Keratinocyte (primary cell): ENCODE data around the gene TMEM9. TPM values are rescaled to one million over a fixed set of nuclear protein-coding genes. Genes with fewer than 3 reads are reported as not detected.

Source experiments
- DNase-seq: peaks from one replicate; pipeline ENCODE4 v3.0.0-alpha.2; 2011; ENCODE audit warnings: low read depth, missing footprints, low spot score
- FAIRE-seq: peaks from 2 replicates; lab custom pipeline; 2011; peaks lifted over from hg19 to GRCh38; lab: Jason Lieb, UNC
- H2AFZ ChIP-seq: 2 replicates; pipeline ENCODE4 v1.6.0; 2012; ENCODE audit warnings: low read length, control low read depth, inconsistent platforms; ENCODE audit not compliant: control insufficient read depth
- H3K27ac ChIP-seq: 2 replicates; pipeline ENCODE4 v1.5.1; 2011; ENCODE audit warnings: low read length; ENCODE audit not compliant: control insufficient read depth, insufficient read depth
- H3K27me3 ChIP-seq: 3 replicates; pipeline ENCODE4 v1.6.0; 2011; ENCODE audit warnings: low read length; ENCODE audit not compliant: control insufficient read depth, insufficient read depth; ENCODE audit errors: extremely low read depth
- H3K36me3 ChIP-seq, 2 experiments: 2 replicates in 1 of 2; 3 replicates in 1 of 2; pipeline ENCODE4 v1.5.1; 2011; ENCODE audit warnings: low read length in 2 of 2, mild to moderate bottlenecking in 1 of 2; ENCODE audit not compliant: control insufficient read depth in 2 of 2, insufficient read depth in 2 of 2; ENCODE audit errors: extremely low read depth in 1 of 2
- H3K4me1 ChIP-seq: 3 replicates; pipeline ENCODE4 v1.5.1; 2011; ENCODE audit warnings: low read length; ENCODE audit not compliant: control insufficient read depth, insufficient read depth; ENCODE audit errors: extremely low read depth
- H3K4me2 ChIP-seq: 3 replicates; pipeline ENCODE4 v1.6.0; 2011; ENCODE audit warnings: low read depth, low read length; ENCODE audit not compliant: control insufficient read depth, insufficient read depth; ENCODE audit errors: extremely low read depth
- H3K4me3 ChIP-seq, 3 experiments: fragments of 200-600 bp in 1 of 3; sonication (generic) in 1 of 3; 2 replicates in 2 of 3; 3 replicates in 1 of 3; pipeline ENCODE4 v1.5.1; 2011 to 2016; ENCODE audit warnings: low read length in 3 of 3, mild to moderate bottlenecking in 3 of 3, control low read depth in 2 of 3, inconsistent platforms in 1 of 3, low read depth in 1 of 3, mixed read lengths in 1 of 3, mixed run types in 1 of 3, moderate library complexity in 1 of 3; ENCODE audit not compliant: control insufficient read depth in 2 of 3, insufficient read depth in 2 of 3; ENCODE audit errors: extremely low read depth in 1 of 3
- H3K79me2 ChIP-seq: 2 replicates; pipeline ENCODE4 v1.6.0; 2012; ENCODE audit warnings: low read length; ENCODE audit not compliant: control insufficient read depth, insufficient read depth
- H3K9ac ChIP-seq: 3 replicates; pipeline ENCODE4 v1.6.0; 2011; ENCODE audit warnings: low read length; ENCODE audit not compliant: control insufficient read depth, insufficient read depth; ENCODE audit errors: extremely low read depth
- H3K9me1 ChIP-seq: 3 replicates; pipeline ENCODE4 v1.6.0; 2011; ENCODE audit warnings: low read length; ENCODE audit not compliant: control insufficient read depth, insufficient read depth; ENCODE audit errors: extremely low read depth
- H3K9me3 ChIP-seq: 2 replicates; pipeline ENCODE4 v1.5.1; 2012; ENCODE audit warnings: low read depth, low read length; ENCODE audit not compliant: control insufficient read depth
- H4K20me1 ChIP-seq: 3 replicates; pipeline ENCODE4 v1.6.0; 2011; ENCODE audit warnings: low read length; ENCODE audit not compliant: control insufficient read depth, insufficient read depth; ENCODE audit errors: extremely low read depth
- EZH2 ChIP-seq: IDR thresholded peaks from one replicate; pipeline ENCODE4 v1.6.1; 2012; ENCODE audit warnings: inconsistent platforms, mild to moderate bottlenecking, low read length, moderate library complexity
- dilution Hi-C: fragments of 300-500 bp; cut with MboI; formaldehyde crosslinking; loops from one replicate; pipeline ENCODE4 v1.7.0; 2020; ENCODE audit warnings: low sequenced_read_pairs; ENCODE audit not compliant: extremely low pct_ligation_motif_present
- polyA plus RNA-seq, 5 experiments: library from polyadenylated mRNA; depleted of rRNA in 3 of 5; stranded (reverse) in 3 of 5; stranded (forward) in 1 of 5; unstranded in 1 of 5; fragments of >200 nt; gene quantifications; 1 replicate in 1 of 5; 2 replicates in 3 of 5; 3 replicates in 1 of 5; pipeline versions ENCODE4 v1.2.1 to v1.2.3, GENCODE V29; 2011 to 2012; ENCODE audit warnings: missing spikeins in 2 of 5, low read depth in 1 of 5, low replicate concordance in 1 of 5
- TF ChIP-seq, protein P1 (sequence below), 3 experiments: IDR thresholded peaks in 1 of 3; conservative IDR thresholded peaks in 1 of 3; optimal IDR thresholded peaks in 1 of 3; 2 replicates in 2 of 3; 3 replicates in 1 of 3; pipeline versions ENCODE3 to v1.5.1; 2011; ENCODE audit warnings: low read length in 3 of 3, mild to moderate bottlenecking in 3 of 3, moderate library complexity in 2 of 3, control low read depth in 1 of 3, inconsistent platforms in 1 of 3; ENCODE audit not compliant: insufficient read depth in 2 of 3; ENCODE audit errors: extremely low read depth in 1 of 3

TMEM9 gene
- polyA plus RNA-seq, 1 donor (not counting 4 experiments of a cell fraction or from before 2014, with no cell fraction given) = 56.0 TPM

DNA sequence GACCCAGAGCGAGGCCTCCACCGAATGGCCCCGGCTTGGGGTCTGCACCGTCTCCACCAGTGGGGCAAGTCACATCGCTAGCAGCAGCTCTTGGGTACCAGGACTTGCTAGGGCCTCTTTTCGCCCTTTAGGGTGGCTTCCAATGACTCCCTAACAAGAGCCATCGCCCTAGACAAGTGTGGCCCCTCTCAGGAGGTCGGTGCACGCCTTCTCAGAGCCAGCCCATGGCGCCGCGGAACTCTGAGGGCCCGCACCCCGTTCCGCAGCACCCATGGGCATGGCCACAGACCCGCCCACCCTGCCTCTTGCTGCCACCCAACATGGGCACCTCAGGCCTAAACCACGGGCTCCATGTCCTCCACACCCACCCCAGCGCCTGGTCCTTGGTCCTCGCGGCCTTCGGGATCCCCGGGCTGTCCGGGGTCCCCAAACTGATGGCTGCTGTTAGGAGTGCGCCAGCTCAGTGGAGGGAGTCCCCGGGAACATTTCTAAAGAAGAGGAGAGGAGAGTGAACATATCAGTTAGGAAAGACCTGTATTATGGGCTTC lies 38.8 kb downstream of the TMEM9 start:
- no peaks in the 10 kb centered on the region for H3K36me3 ChIP-seq
- H3K9me1 ChIP-seq = no peaks in the 10 kb centered on the region
- peaks cover 23% of the 10 kb centered on the region for H3K27me3 ChIP-seq
- no peak overlapping the region for H2AFZ ChIP-seq
- H3K9me3 ChIP-seq = no peaks in the 10 kb centered on the region
- no peak overlapping the region for H3K4me2 ChIP-seq
- H3K79me2 ChIP-seq = no peaks in the 10 kb centered on the region
- dilution Hi-C loops = no loop called here
- no peaks in the 10 kb centered on the region for H4K20me1 ChIP-seq
- H3K4me3 ChIP-seq = no peak overlapping the region
- DNase-seq = no peak
- no peak overlapping the region for H3K9ac ChIP-seq
- TF ChIP-seq EZH2 = no peak
- TF ChIP-seq, protein P1, sequence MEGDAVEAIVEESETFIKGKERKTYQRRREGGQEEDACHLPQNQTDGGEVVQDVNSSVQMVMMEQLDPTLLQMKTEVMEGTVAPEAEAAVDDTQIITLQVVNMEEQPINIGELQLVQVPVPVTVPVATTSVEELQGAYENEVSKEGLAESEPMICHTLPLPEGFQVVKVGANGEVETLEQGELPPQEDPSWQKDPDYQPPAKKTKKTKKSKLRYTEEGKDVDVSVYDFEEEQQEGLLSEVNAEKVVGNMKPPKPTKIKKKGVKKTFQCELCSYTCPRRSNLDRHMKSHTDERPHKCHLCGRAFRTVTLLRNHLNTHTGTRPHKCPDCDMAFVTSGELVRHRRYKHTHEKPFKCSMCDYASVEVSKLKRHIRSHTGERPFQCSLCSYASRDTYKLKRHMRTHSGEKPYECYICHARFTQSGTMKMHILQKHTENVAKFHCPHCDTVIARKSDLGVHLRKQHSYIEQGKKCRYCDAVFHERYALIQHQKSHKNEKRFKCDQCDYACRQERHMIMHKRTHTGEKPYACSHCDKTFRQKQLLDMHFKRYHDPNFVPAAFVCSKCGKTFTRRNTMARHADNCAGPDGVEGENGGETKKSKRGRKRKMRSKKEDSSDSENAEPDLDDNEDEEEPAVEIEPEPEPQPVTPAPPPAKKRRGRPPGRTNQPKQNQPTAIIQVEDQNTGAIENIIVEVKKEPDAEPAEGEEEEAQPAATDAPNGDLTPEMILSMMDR (optimal IDR thresholded peaks at IDR 0.05 in 1 of 3, IDR thresholded peaks at IDR 0.05 in 1 of 3, conservative IDR thresholded peaks at IDR 0.05 in 1 of 3; ENCODE audit: extremely low read depth in 1 of 3, insufficient read depth in 2 of 3, low read length in 3 of 3) = no peak
- H3K27ac ChIP-seq = no peak overlapping the region
- H3K4me1 ChIP-seq = no peaks in the 10 kb centered on the region
- FAIRE-seq = no peak

DNA sequence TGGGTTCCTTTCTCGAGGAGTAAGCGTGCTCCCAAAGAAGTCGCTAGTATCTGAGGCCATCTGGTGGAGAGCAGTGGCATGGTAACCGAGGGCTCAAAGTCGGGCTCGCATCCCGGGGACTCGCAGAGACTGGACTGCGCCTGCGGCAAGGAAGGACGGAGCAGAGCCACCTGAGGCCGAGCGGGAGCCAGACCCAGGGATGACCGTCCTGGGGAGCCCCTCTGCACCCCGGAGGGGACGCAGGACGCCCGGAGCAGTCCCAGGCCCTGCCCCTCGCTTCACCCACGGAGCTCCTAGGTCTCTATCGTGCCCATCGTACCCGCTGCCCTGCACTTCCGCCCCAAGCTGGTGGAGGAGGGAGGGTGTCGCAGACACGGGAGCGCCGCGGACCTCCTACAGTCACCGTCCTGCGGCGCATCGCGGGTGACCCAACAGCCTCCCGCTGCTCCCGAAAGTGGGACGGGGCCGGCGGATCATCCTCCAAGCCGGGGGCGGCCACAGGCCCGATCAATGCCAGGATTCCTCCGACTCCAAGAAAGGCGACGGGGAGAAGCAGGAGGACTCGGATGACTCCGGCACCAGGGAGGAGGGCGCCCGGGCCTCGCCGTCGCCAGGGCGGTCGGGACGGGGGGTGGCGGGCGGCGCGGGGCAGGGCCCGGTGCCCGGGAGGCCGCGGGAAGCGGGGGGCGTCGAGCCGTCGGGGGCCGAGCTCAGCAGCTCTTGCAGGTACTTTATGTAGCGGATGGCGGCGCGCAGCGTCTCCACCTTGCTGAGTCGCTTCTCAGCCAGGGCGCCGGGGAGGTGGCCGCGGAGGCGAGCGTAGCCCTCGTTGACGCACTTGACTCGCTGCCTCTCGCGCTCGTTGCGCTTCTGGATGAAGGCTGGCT lies 39.8 kb downstream of the TMEM9 start:
- TF ChIP-seq EZH2 = no peak
- TF ChIP-seq, protein P1 (optimal IDR thresholded peaks at IDR 0.05 in 1 of 3, IDR thresholded peaks at IDR 0.05 in 1 of 3, conservative IDR thresholded peaks at IDR 0.05 in 1 of 3; ENCODE audit: extremely low read depth in 1 of 3, insufficient read depth in 2 of 3, low read length in 3 of 3) = peak; percentile 84 to 90 (median 88)

More for the DNA sequence above, 39.8 kb downstream of the TMEM9 start:
- H3K9me3 ChIP-seq = no peaks in the 10 kb centered on the region
- FAIRE-seq (peak; percentile 90), DNase-seq (peak; percentile 45)
- no peak overlapping the region for H3K27ac ChIP-seq
- peak overlapping the region; percentile 86 for H3K4me2 ChIP-seq
- peak overlapping the region; percentile 93 for H2AFZ ChIP-seq
- H3K27me3 ChIP-seq = peaks cover 23% of the 10 kb centered on the region
- no peaks in the 10 kb centered on the region for H3K9me1 ChIP-seq
- dilution Hi-C loops = no loop called here
- H3K4me3 ChIP-seq = peak overlapping the region; percentile 41 to 71 (median 53)
- H3K9ac ChIP-seq = peak overlapping the region; percentile 46
- H3K36me3 ChIP-seq = no peaks in the 10 kb centered on the region
- H3K4me1 ChIP-seq = no peaks in the 10 kb centered on the region
- H3K79me2 ChIP-seq = no peaks in the 10 kb centered on the region
- H4K20me1 ChIP-seq = no peaks in the 10 kb centered on the region
